SK-MEL-5 (cell line): ENCODE data around the gene TMEM95. TPM values are rescaled to one million over a fixed set of nuclear protein-coding genes. Genes with fewer than 3 reads are reported as not detected.
A peak's percentile ranks its signal among the peaks of the same experiment; 100 is the strongest.

ENCODE experiments used
- DNase-seq: peaks from one replicate; pipeline ENCODE4 v3.0.0-alpha.2; 2016; ENCODE audit warnings: low read depth, low spot score
- in situ Hi-C: cut with HindIII; loops from 2 replicates; pipeline ENCODE4 v1.10.0; 2016; ENCODE audit warnings: low sequenced_read_pairs, high pct_unique_total_duplicates, low pct_unique_long_range_greater_than_20kb
- total RNA-seq: library from RNA; depleted of rRNA; stranded (reverse); fragments of >200 nt; shearing (Covaris generic); gene quantifications from 2 replicates; pipeline ENCODE4 v1.2.3, GENCODE V29; 2014

Gene TMEM95
- total RNA-seq, 1 experiment from 2014 or later: not detected

DNA sequence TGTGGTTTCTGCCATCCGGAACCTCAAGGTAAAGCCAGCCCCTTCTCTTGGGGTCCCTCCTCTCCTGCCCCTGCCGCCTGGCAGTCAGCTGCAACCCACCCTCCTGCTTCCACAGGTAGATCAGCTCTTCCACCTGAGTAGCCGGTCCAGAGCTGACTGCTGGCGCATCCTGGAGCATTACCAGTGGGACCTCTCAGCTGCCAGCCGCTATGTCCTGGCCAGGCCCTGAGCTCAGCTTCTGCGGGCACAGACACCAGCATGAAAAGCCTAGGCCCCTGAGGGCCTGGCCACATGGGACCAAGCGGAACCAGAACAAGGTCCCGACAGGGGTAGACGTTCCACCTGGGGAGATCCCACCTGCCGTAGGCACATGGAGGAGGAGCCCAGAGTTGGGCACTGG lies 33.9 kb downstream of the TMEM95 start:
- DNase-seq: no peak
- in situ Hi-C loops: no loop called here

DNA sequence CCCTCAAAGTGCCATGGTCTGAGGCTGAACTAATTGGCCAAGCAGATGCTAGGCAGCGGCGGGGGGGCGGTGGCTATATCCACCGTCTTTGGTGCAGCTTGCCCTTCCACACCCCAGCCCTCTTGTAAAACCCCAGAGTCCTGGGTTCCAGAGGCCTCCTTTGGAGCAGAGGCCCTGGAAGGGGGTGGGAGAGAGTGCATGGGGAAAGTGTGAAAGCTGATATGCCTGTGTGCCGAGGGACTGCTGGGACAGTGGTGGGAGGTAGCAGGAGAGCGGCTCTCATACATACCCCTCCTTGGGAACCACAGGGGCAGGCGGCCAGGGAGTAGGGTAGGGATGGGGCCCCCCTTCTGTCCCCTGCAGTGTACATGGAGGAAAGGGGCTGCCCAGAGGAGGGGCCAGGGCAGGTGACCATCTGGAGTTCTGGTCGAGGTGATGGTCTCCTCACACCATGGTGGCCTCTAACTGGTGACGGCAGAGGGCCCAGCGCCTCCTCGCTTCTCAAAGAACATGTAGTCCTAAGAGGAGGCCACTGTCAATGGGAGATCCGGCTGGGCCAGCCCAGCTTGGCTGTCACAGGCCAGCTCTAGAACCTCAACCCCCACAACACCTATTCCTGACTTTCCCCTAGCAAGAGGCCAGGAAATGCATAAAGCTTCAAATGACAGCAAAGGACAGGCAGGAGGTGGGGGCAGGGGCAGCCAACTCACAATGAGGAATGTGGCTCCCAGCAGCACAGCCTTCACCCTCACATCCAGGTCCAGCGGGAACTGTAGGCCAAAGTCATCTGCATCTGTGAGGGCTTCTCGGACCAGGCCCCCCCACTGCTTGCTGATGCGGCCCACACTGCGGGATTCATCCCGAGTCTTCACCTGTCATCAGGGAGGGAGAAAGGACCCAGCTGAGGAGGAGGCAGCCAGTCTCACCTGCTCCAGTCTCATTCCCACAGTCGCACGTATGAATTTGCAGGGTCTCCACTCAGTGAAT lies 35.3 kb downstream of the TMEM95 start:
- no peak for DNase-seq
- in situ Hi-C loops: no loop called here

DNA sequence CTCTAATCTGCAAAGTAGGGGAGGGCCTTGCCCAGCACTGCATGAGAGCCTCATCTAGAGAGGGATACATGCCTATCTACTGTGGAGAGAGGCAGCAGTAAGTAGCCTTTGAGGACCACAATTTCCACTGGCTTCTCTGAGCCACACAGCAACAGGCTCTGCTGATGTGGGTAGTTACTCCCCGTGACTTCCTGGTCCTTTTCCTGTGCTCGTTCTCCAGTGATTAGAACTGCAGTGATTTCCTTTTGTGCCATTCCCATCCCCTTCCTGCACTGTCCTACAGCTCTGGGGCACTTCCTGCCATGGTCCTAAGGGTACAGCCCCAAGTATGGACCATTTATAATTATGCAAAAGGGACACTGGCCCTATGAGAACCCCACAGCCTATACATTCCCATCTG lies 36.4 kb downstream of the TMEM95 start:
- DNase-seq: no peak
- in situ Hi-C loops: no loop called here

DNA sequence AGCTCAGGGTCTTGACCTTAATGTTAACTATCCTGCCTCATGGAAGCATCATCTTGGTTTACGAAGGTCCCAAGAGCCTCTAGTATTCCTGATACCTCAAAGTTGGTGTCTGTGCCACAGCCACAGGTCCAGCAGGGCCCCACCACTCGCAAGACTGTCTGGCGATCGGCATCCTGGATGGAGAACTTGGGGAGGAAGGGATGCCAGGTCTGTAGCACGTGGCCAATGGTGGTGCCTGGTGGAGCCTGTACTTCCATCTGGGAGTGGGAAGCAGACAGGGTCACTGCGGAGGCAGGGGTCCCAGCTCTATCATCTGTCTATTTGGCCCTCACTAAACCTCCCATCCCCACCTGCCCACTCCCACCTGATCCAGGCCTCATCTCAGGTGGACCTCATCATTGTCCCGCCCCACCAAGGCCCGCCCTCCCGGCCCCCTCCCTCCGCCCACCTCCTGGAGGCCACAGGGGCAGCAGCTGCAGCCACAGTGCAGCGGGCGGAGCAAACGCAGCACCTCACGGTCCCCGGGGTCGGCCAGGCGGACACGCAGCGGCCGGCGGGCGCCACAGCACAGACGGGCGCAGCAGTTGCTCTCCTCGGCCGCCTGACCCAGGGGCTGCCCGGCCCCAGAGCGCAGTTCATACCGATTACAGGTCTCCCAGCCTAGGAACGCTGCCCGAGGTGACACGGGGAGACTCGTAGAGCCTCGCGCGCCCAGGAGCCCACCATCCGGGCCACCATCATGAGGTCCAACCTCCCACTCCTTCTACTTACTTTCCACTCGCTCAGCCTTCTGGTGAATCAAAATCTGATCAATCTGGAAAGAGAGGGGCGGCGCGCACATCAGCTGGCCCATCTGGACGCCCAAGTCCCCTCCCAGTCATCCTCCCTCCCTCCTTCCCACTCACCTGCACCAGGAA lies 38.0 kb downstream of the TMEM95 start:
- in situ Hi-C loops: no loop called here

DNA sequence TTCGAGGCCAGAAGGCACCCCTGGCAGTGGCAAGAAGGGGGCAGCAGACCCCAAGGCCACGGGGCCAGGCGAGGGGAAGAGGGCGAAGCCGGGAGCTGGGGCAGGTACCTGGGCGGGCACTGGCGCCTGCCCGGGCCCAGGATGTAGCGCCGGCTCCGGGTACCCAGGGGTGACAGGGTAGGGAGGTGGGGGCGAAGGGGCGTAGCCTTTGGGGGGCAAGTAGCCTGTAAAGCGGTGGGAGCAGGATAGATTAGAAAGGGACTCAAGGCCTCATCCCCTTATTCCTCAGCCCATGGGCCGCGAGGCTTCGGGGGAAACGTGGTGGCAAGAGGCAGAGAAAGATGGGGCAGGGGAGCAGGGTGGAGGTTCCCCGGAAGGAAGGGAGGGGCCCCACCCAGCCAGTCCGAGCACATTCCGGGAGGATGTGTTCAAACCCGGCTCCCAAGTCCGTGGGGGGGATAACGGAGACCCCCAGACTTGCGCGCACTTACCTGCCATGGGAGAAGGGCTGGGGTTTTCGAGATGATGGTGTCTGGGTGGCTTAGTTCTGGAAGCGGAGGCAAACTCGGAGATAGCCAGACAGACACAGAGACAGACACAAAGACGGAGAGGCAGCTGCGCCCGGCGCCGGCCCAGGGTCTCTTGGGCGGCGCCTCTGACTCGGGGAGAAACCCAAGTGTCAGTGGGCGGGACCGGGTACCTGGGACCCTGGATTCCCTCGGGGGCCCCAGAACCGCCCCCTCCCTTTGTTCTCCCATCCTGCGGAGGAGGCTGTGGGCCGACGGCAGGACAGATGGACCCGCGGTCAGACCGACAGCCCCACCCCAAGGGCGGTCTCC lies 38.9 kb downstream of the TMEM95 start:
- in situ Hi-C loops: no loop called here
- DNase-seq: peak; percentile 10

More for the DNA sequence above, 38.0 kb downstream of the TMEM95 start:
- no peak for DNase-seq

DNA sequence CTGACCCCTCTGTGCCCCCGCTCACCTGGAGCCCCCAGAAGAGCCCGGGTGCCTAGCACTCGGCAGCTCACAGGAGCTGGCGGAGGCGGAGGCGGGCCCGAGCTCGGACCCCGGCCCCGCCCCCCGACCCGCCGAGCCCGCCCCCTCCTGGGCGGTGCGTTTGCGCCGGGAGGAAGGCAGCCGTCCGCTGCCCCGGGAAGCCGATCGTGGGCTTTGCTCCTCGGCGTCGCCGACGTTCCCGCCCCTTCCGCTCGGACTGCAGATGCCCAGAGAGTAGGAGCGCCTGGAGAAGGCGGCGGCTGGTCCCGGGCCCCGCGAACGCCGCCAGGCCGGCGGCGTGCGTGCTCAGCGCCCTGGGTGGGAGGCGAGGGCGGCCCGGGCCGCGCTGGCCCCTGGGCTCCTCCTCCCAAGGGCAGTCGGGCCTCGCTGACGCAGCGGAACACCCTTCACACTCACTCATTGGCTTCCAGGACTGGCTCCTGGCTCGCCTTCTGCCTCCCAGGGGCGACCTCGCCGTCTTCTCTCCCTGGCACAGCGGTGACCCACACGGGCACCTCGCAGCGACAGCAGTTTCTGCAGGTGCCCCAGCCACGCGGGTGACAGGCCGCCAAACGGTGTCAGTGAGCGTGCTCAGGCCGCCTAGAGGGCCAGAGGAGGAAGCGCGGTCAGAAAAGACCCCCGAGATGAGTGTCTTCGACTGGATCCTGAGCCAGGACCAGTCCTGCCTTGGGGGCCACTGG lies 39.7 kb downstream of the TMEM95 start, which contains the start of gene PLSCR3:
PLSCR3 (minus strand) TSS at position 74 of the 740 bp plus-strand sequence. CDS start 415 bp downstream, outside the sequence.
- in situ Hi-C loops: no loop called here
- peak; percentile 82 for DNase-seq

DNA sequence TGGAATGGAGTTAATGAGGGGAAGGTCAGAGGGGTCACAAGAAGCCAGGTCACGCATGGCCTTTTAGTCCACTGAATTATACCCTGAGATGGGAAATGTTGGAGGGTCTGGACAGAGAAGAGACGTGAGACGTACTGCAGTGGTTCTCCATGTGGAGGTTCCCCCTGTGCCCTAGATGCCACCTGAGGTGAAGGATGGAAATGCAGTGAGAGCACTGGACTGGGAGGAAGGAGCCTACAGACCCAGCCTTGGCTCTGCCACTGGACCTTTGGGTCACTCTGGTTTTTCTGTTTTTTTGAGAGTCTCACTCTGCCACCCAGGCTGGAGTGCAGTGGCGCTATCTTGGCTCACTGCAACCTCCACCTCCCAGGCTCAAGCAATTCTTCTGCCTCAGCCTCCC lies 41.2 kb downstream of the TMEM95 start:
- DNase-seq: no peak
- in situ Hi-C loops: no loop called here

DNA sequence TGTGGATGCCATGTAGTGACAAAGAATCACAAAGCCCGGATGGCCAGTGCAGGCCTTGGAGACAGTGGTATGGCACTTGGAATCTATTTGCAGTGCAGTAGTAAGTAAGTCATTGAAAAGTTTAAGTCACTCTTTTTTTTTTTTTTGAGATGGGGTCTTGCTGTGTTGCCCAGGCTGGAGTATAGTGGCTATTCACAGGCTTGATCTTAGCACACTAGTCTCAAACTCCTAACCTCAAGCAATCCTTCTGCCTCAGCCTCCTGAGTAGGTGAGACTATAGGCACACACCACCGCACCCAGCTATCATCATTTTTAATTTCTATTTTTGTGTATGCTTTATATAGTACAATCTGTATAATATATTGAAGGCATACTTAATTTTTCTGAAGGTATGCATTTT lies 43.7 kb downstream of the TMEM95 start:
- no peak for DNase-seq
- in situ Hi-C loops: no loop called here

DNA sequence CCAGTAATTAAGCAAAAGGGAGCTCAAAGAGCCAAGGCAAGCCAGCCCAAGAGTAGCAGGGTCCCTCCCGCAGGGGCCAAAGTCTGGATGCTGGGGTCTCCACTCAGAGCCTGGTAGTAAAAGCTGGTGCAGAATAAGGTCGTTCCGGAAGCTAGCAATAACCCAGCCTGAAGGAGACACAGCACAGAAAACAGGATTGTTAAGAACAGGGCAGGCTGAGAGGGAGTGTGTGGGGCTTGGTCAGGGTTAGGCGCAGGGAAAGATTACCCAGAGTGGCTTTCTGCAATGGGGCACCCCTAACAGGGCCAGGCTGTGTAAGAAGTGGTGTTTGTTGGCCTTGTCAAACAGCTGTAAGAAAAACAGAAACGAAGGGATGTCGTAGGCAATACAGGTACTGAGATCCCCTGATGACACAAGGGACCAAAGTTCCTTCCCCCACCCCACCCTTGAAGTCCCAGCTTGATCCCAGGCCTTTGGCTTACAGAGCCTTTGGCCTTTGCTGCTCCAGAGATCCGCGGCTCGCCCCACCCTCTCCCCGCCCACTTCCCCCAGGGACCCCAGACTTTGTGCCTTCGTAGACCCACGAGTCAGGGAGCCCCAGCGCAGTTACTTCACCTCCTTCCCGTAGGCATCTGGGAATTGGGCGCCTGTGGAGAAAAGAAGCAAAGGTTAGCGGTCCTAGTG lies 48.2 kb downstream of the TMEM95 start:
- in situ Hi-C loops: no loop called here
- DNase-seq: peak; percentile 42

DNA sequence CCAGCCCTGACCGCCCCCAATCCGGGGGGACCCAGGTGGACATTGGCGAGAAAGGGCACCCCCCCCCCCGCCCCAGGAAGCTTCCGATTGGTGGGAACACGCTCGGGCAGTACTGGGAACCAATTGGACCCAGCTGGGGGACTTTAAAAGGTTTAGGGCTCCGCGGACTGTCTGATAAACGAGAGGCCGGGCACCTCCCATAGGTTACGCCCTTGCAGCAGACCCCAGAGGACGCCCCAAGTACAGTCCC lies 48.7 kb downstream of the TMEM95 start:
- in situ Hi-C loops: no loop called here
- DNase-seq: no peak

DNA sequence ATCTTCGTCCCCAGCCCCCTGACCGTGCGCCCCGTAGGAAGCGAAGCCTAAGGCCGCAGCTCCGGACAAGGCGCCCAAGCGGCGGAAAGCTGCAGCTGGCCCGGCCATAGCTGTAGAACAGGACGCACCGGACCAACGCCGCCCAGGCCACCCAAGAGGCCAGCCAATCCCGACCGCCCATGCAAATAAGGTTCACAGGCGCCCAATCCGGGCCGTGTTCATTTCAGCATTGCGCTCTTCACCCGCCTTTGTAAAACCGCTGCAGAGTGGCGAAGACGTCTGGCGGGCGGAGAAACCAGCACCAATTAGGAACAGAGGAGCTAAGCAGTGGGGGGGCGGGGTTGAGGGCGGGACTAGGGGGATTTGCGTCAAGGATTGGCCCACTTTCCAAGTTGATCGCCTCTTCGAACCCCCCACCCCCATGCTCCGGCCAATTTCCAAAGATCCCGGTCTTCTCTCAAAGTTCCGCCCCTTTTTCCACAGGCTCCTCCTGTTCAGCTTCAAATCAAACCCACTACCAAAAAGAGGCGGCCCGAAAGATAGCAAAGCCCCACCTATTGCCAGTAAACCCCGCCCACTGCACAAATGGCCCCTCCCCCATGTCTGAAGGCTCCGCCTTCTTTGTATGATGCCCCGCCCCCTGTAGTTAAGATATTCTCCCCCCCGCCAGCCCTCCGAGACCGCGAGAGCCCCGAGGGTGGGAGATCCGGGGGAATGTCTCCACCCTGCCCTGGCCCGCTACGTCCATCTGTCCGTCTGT lies 49.2 kb downstream of the TMEM95 start, which contains the start of gene TMEM256:
TMEM256 (minus strand) TSS at position 121 of the 760 bp plus-strand sequence; CDS start at position 108, 13 bp downstream.
- in situ Hi-C loops: no loop called here

DNA sequence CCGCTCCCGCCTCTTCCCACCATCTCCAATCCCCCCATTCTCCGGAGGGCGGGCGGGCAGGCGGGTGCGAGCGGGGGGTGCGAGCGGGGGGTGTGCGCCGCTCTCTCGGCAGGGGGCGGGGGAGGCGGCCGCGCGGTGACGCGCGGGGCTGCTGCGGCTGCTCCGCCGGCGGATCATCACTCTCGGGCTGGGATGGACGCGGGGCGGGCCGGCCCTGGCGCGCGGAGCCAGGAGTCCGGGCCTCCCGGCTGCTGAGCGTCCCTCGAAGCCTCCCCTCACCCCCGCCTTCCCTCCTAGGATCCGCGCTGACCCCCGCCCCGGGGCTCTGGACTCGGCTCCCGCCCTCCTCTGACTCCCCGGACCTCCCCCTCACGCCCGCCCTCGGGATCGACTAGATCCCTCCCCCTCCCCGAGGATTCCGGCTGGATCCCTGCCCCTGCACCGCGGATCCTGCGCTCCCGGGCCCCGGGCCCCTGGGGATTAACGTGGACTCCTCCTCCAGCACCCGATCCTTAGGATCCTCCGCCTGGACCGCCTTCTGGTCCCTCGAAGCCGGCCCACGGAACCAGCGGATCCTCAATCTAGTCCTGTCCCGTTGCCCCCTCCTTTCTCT lies 49.9 kb downstream of the TMEM95 start:
- in situ Hi-C loops: no loop called here
- peak; percentile 14 for DNase-seq

More for the DNA sequence above, 49.2 kb downstream of the TMEM95 start, which contains the start of gene TMEM256:
- peak; percentile 99 for DNase-seq

DNA sequence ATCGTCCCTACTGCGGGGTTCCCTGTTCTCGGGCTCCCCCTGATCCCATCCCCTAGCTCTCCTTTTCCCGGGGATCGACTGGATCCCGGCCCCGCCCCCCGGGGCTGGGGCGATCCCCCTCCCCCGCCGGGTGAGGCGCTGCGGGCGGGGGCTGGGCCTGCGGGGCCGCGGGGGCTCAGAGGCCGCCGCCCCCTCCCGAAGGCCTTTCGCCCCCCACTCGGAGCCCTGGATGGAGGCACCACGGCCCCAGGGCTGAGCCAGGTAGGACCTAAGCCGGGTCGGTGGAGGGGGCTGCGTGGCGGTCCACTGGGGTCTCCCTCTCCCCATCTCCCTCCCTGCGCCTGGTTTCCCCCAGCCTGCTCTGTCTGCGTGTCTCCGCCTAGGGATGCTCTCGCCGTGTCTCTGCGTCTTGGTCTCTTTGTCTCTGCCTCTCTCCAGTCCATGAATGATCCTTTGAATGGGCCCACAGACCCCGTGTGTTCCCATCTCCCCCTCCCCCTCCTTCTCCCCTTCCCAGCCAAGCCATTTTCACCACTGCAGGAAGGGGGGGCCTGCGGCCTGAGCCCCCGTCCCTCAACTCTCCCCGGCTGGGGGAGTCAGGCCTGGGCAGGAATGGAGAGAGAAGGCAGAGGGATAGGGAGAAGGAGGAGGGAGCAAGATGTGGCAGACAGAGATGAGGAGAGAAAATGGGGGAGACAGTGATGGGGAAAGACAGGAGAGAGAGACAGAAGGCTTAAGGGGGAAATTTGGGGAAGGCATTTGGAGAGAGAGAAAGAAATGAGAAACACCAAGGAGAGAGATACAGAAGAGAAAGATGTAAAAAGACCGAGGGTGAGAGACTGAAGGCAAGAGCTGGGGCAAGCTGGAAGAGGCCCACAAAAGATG lies 50.6 kb downstream of the TMEM95 start:
- no peak for DNase-seq
- in situ Hi-C loops: no loop called here

DNA sequence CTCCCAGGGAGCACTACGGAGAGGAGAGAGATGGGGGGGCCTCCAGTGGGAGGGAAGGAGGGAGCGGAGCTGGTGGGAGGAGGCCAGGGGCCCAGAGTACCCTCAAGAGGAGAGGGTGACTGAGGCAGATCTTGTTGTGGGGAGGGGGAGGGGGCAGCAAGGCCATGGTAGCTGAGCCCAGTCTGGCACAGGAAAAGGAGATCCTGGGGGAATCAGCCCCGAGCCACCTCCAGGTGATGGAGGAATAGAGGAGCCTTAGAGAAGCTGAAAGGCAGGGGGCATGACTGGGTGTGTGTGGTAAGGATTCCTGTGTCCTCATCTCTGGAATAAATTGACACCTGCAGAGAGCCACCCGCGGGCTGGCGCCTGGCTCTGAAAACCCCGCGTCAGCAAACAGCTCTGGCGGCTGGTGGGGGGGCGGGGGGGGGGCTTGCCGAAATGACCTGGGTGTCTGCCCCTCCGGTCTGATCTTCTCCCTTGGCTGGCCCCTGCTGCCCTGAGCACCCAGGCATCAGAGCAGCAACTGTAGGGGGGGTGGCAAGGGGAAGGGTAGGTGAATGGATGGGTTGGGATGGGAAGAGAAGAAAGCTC lies 51.4 kb downstream of the TMEM95 start:
- DNase-seq: no peak
- in situ Hi-C loops: no loop called here
